ENCODE results near the gene RFC5.
A peak's percentile ranks its signal among the peaks of the same experiment; 100 is the strongest.

RFC5 gene

DNA sequence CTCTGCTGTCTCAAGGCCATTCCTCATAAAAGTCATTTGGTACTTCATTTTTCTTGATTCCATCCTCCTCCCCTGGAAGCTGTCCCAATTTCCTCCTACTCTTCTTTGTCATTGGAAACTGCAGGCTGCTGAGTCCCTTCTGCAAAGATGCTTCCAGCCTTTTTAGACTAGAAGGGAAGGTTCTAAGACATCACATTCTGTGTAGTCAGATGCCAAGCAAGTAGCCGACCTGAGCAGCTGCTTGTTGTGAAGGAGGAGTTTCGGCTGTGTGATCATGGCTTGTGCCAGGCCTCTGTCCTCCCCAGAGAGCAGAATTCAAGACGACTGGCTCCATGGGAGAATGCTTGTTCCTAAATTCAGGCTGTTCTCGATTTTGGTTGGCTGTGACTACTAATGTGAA, 8.7 kb downstream of the RFC5 start:
- no peak for TF ChIP-seq ZBTB20 (tag by site-specific recombination; IDR thresholded peaks at IDR 0.05)
- TF ChIP-seq, protein P1, sequence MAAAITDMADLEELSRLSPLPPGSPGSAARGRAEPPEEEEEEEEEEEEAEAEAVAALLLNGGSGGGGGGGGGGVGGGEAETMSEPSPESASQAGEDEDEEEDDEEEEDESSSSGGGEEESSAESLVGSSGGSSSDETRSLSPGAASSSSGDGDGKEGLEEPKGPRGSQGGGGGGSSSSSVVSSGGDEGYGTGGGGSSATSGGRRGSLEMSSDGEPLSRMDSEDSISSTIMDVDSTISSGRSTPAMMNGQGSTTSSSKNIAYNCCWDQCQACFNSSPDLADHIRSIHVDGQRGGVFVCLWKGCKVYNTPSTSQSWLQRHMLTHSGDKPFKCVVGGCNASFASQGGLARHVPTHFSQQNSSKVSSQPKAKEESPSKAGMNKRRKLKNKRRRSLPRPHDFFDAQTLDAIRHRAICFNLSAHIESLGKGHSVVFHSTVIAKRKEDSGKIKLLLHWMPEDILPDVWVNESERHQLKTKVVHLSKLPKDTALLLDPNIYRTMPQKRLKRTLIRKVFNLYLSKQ (tag by site-specific recombination; IDR thresholded peaks at IDR 0.05; ENCODE audit: borderline replicate concordance), result no peak
- Histone ChIP-seq H3K4me3 (ENCODE audit: low read depth, low read length) (no peak overlapping the region), H3K9me3 (ENCODE audit: control insufficient read depth, insufficient read depth, low read depth, low read length) (no peaks in the 10 kb centered on the region), H3K27ac (ENCODE audit: extremely low read depth, low read depth, low read length) (no peak overlapping the region), H3K4me1 (ENCODE audit: control insufficient read depth, insufficient read depth, low read length) (no peaks in the 10 kb centered on the region), H3K36me3 (ENCODE audit: control insufficient read depth in 2 of 2, insufficient read depth in 1 of 2, low read length in 2 of 2) (peaks cover 77 to 96% of the 10 kb centered on the region in 2 experiments)
- ChIA-PET POLR2A (no interaction called here), CTCF (interaction anchor here (1.2 kb wide), 1 partner anchor 150 kb away, joined by 5 read pairs; no protein-coding TSS in a partner anchor)

- CTCF ChIA-PET, result interaction anchor here (1.5 kb wide), 1 partner anchor 154 kb away, joined by 4 read pairs; no protein-coding TSS in a partner anchor
- Histone ChIP-seq H3K9me3 (ENCODE audit: control insufficient read depth, insufficient read depth, low read depth, low read length) (no peaks in the 10 kb centered on the region), H3K27ac (ENCODE audit: extremely low read depth, low read depth, low read length) (no peak overlapping the region), H3K4me3 (ENCODE audit: low read depth, low read length) (no peak overlapping the region), H3K36me3 (ENCODE audit: control insufficient read depth in 2 of 2, insufficient read depth in 1 of 2, low read length in 2 of 2) (peaks cover 89 to 100% of the 10 kb centered on the region in 2 experiments), H3K4me1 (ENCODE audit: control insufficient read depth, insufficient read depth, low read length) (no peaks in the 10 kb centered on the region)
- peak; percentile 47; the same call in 1 of the 2 replicates for TF ChIP-seq SCRT1 (tag by site-specific recombination; IDR thresholded peaks at IDR 0.05; ENCODE audit: borderline replicate concordance)
- TF ChIP-seq ZNF121 (tag by site-specific recombination; IDR thresholded peaks at IDR 0.05), result peak; percentile 82
- no peak for TF ChIP-seq ZNF266 (tag by site-specific recombination; IDR thresholded peaks at IDR 0.05; ENCODE audit: low read depth)
- no peak for TF ChIP-seq SP7 (tag by site-specific recombination; IDR thresholded peaks at IDR 0.05)
- peak; percentile 20; the same call in 1 of the 2 replicates for TF ChIP-seq SCRT2 (tag by site-specific recombination; IDR thresholded peaks at IDR 0.05)
- POLR2A ChIA-PET, result interaction anchor here (1.8 kb wide), 1 partner anchor 13 kb away, joined by 4 read pairs; the partner anchor contains the start of gene RFC5
These were observed 12.7 kb downstream of the RFC5 start for GRCh38 chr12:118029166-118029565.

- Histone ChIP-seq H3K4me3 (ENCODE audit: low read depth, low read length) (no peak overlapping the region), H3K4me1 (ENCODE audit: control insufficient read depth, insufficient read depth, low read length) (no peaks in the 10 kb centered on the region), H3K9me3 (ENCODE audit: control insufficient read depth, insufficient read depth, low read depth, low read length) (no peaks in the 10 kb centered on the region), H3K27ac (ENCODE audit: extremely low read depth, low read depth, low read length) (no peak overlapping the region), H3K36me3 (ENCODE audit: control insufficient read depth in 2 of 2, insufficient read depth in 1 of 2, low read length in 2 of 2) (peaks cover 77 to 99% of the 10 kb centered on the region in 2 experiments)
- CTCF ChIA-PET, result interaction anchor here (0.6 to 1.3 kb wide), 2 partner anchors 133 to 157 kb away, joined by 4 to 5 read pairs; no protein-coding TSS in a partner anchor
- POLR2A ChIA-PET, result interaction anchor here (1.2 kb wide), 1 partner anchor 16 kb away, joined by 3 read pairs; the partner anchor contains the start of gene RFC5
- TF ChIP-seq ZBTB11 (tag by site-specific recombination; conservative IDR thresholded peaks at IDR 0.05; ENCODE audit: low read depth) (no peak), ZNF596 (tag by site-specific recombination; IDR thresholded peaks at IDR 0.05) (no peak), ZNF621 (tag by site-specific recombination; IDR thresholded peaks at IDR 0.05) (no peak), ZNF555 (tag by site-specific recombination; conservative IDR thresholded peaks at IDR 0.05) (no peak), MYNN (tag by site-specific recombination; IDR thresholded peaks at IDR 0.05; ENCODE audit: borderline replicate concordance) (no peak), HOXD13 (CRISPR knock-in tag; IDR thresholded peaks at IDR 0.05; ENCODE audit: borderline replicate concordance) (no peak), ZNF175 (tag by site-specific recombination; IDR thresholded peaks at IDR 0.05) (no peak), OSR2 (tag by site-specific recombination; IDR thresholded peaks at IDR 0.05) (no peak), ZNF549 (tag by site-specific recombination; IDR thresholded peaks at IDR 0.05) (no peak), FEZF1 (tag by site-specific recombination; IDR thresholded peaks at IDR 0.05) (no peak), PRDM2 (tag by site-specific recombination; IDR thresholded peaks at IDR 0.05; ENCODE audit: borderline replicate concordance) (no peak)
- TF ChIP-seq, protein P2, sequence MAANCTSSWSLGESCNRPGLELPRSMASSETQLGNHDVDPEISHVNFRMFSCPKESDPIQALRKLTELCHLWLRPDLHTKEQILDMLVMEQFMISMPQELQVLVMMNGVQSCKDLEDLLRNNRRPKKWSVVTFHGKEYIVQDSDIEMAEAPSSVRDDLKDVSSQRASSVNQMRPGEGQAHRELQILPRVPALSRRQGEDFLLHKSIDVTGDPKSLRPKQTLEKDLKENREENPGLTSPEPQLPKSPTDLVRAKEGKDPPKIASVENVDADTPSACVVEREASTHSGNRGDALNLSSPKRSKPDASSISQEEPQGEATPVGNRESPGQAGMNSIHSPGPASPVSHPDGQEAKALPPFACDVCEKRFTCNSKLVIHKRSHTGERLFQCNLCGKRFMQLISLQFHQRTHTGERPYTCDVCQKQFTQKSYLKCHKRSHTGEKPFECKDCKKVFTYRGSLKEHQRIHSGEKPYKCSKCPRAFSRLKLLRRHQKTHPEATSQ (tag by site-specific recombination; IDR thresholded peaks at IDR 0.05), result no peak
These were observed 15.7 kb downstream of the RFC5 start for GRCh38 chr12:118032188-118032587.
